Mesendoderm (in vitro differentiated cells): Measurements from ENCODE around the gene SELENOO.

Experiments
- DNase-seq: peaks from one replicate; pipeline ENCODE4 v3.0.0; 2013
- H2AK5ac ChIP-seq: 2 replicates; pipeline ENCODE4 v1.6.1; 2013; ENCODE audit warnings: low read length, inconsistent platforms
- H2BK120ac ChIP-seq: 2 replicates; pipeline ENCODE4 v1.6.1; 2013; ENCODE audit warnings: low read depth, mild to moderate bottlenecking, low read length, moderate library complexity, mixed read lengths
- H2BK15ac ChIP-seq: replicated peaks from 2 replicates; pipeline ENCODE4 v1.6.1; 2013; ENCODE audit warnings: low read depth, mild to moderate bottlenecking, moderate library complexity
- H2BK5ac ChIP-seq: 2 replicates; pipeline ENCODE4 v1.6.1; 2013; ENCODE audit warnings: low read length, inconsistent platforms
- H3K18ac ChIP-seq: 2 replicates; pipeline ENCODE4 v1.6.1; 2013; ENCODE audit warnings: mild to moderate bottlenecking, low read length, mixed read lengths
- H3K23ac ChIP-seq: one replicate; pipeline ENCODE4 v1.6.1; 2013; ENCODE audit warnings: low read length
- H3K27ac ChIP-seq: 2 replicates; pipeline ENCODE4 v1.5.1; 2013; ENCODE audit warnings: low read depth, mild to moderate bottlenecking, inconsistent platforms, low read length, moderate library complexity
- H3K27me3 ChIP-seq: 2 replicates; pipeline ENCODE4 v1.6.1; 2013; ENCODE audit warnings: low read length, control low read depth, mild to moderate bottlenecking, inconsistent platforms; ENCODE audit not compliant: insufficient read depth, poor library complexity
- H3K36me3 ChIP-seq: 2 replicates; pipeline ENCODE4 v1.6.1; 2013; ENCODE audit warnings: low read length, inconsistent platforms; ENCODE audit not compliant: control insufficient read depth, insufficient read depth
- H3K4ac ChIP-seq: one replicate; pipeline ENCODE4 v1.6.1; 2013; ENCODE audit warnings: low read depth, mild to moderate bottlenecking, low read length, moderate library complexity
- H3K4me1 ChIP-seq: 2 replicates; pipeline ENCODE4 v1.6.1; 2013; ENCODE audit warnings: low read depth, low read length, inconsistent platforms; ENCODE audit not compliant: control insufficient read depth
- H3K4me2 ChIP-seq: 2 replicates; pipeline ENCODE4 v1.6.1; 2013; ENCODE audit warnings: low read length
- H3K4me3 ChIP-seq: 2 replicates; pipeline ENCODE4 v1.5.1; 2013; ENCODE audit warnings: mild to moderate bottlenecking, low read length
- H3K56ac ChIP-seq: one replicate; pipeline ENCODE4 v1.6.1; 2013; ENCODE audit warnings: low read length
- H3K79me1 ChIP-seq: 2 replicates; pipeline ENCODE4 v1.6.1; 2013; ENCODE audit warnings: low read length, inconsistent platforms
- H3K79me2 ChIP-seq: 2 replicates; pipeline ENCODE4 v1.6.1; 2013; ENCODE audit warnings: mild to moderate bottlenecking, low read length; ENCODE audit not compliant: control insufficient read depth, insufficient read depth
- H3K9ac ChIP-seq: 2 replicates; pipeline ENCODE4 v1.6.1; 2013; ENCODE audit warnings: low read length, inconsistent platforms
- H4K5ac ChIP-seq: one replicate; pipeline ENCODE4 v1.6.1; 2013; ENCODE audit warnings: low read length
- H4K8ac ChIP-seq: one replicate; pipeline ENCODE4 v1.6.1; 2013; ENCODE audit warnings: low read depth, mild to moderate bottlenecking, control low read depth, low read length, moderate library complexity
- WGBS: extraction: QIAGEN DNeasy Blood & Tissue Kit; methylation state at CpG from one replicate; pipeline ENCODE4 v1.1.7; 2013; ENCODE audit warnings: low lambda C conversion rate, missing lambda C conversion rate; ENCODE audit not compliant: insufficient coverage; ENCODE audit errors: extremely low coverage; 5-methylcytosine and 5-hydroxymethylcytosine counted together

SELENOO gene

GRCh38 chr22:50229370-50229769 is 28.6 kb downstream of the SELENOO start:
- Histone ChIP-seq H3K36me3 (no peaks in the 10 kb centered on the region), H3K4me1 (no peaks in the 10 kb centered on the region), H2AK5ac (no peak overlapping the region), H2BK5ac (no peak overlapping the region), H3K27me3 (no peaks in the 10 kb centered on the region), H2BK120ac (no peak overlapping the region), H3K27ac (no peak overlapping the region), H3K18ac (no peak overlapping the region), H3K79me1 (peaks cover 4% of the 10 kb centered on the region), H3K4me3 (no peak overlapping the region), H3K4ac (no peak overlapping the region), H3K4me2 (no peak overlapping the region), H2BK15ac (no peak overlapping the region), H3K79me2 (no peaks in the 10 kb centered on the region), H3K56ac (no peak overlapping the region), H4K8ac (no peak overlapping the region), H4K5ac (no peak overlapping the region), H3K9ac (no peak overlapping the region), H3K23ac (no peak overlapping the region)
- no CpG with 5 or more reads among the region's 16 CpGs for WGBS
- no peak for DNase-seq

- Histone ChIP-seq H2AK5ac (no peak overlapping the region), H3K56ac (no peak overlapping the region), H3K18ac (no peak overlapping the region), H2BK15ac (no peak overlapping the region), H3K4me2 (no peak overlapping the region), H3K79me2 (peaks cover 7% of the 10 kb centered on the region), H4K5ac (no peak overlapping the region), H2BK120ac (no peak overlapping the region), H3K27me3 (no peaks in the 10 kb centered on the region), H3K4me1 (no peaks in the 10 kb centered on the region), H3K23ac (no peak overlapping the region), H3K9ac (no peak overlapping the region), H3K79me1 (peaks cover 13% of the 10 kb centered on the region), H3K36me3 (no peaks in the 10 kb centered on the region), H2BK5ac (no peak overlapping the region), H3K4ac (no peak overlapping the region), H3K27ac (no peak overlapping the region), H3K4me3 (no peak overlapping the region), H4K8ac (no peak overlapping the region)
- no peak for DNase-seq
- WGBS = no CpG with 5 or more reads among the region's 20 CpGs
These were observed 31.8 kb downstream of the SELENOO start for GRCh38 chr22:50232481-50233151.

- no peaks in the 10 kb centered on the region for H3K4me1 ChIP-seq
- no peaks in the 10 kb centered on the region for H3K36me3 ChIP-seq
- H3K56ac ChIP-seq = no peak overlapping the region
- no peak overlapping the region for H2AK5ac ChIP-seq
- no peak for DNase-seq
- no peak overlapping the region for H3K4me3 ChIP-seq
- no peak overlapping the region for H3K23ac ChIP-seq
- no peak overlapping the region for H3K4me2 ChIP-seq
- no peak overlapping the region for H3K4ac ChIP-seq
- H4K8ac ChIP-seq = no peak overlapping the region
- no peak overlapping the region for H2BK120ac ChIP-seq
- no CpG with 5 or more reads among the region's 18 CpGs for WGBS
- no peak overlapping the region for H3K18ac ChIP-seq
- no peak overlapping the region for H3K9ac ChIP-seq
- H2BK5ac ChIP-seq = no peak overlapping the region
- H3K79me2 ChIP-seq = peaks cover 7% of the 10 kb centered on the region
- H2BK15ac ChIP-seq = no peak overlapping the region
- H4K5ac ChIP-seq = no peak overlapping the region
- H3K27me3 ChIP-seq = no peaks in the 10 kb centered on the region
- peaks cover 13% of the 10 kb centered on the region for H3K79me1 ChIP-seq
- H3K27ac ChIP-seq = no peak overlapping the region
These were observed 32.4 kb downstream of the SELENOO start for GRCh38 chr22:50233223-50233622.

GRCh38 chr22:50236731-50237409 is 36.1 kb downstream of the SELENOO start:
- Histone ChIP-seq H3K27ac (no peak overlapping the region), H3K18ac (no peak overlapping the region), H3K79me2 (peaks cover 10% of the 10 kb centered on the region), H2AK5ac (no peak overlapping the region), H3K36me3 (no peaks in the 10 kb centered on the region), H3K9ac (no peak overlapping the region), H4K5ac (no peak overlapping the region), H3K56ac (no peak overlapping the region), H3K4me2 (no peak overlapping the region), H3K23ac (no peak overlapping the region), H3K4me1 (no peaks in the 10 kb centered on the region), H3K4me3 (no peak overlapping the region), H3K79me1 (peaks cover 21% of the 10 kb centered on the region), H2BK5ac (no peak overlapping the region), H3K27me3 (no peaks in the 10 kb centered on the region), H3K4ac (no peak overlapping the region), H2BK120ac (no peak overlapping the region), H2BK15ac (no peak overlapping the region), H4K8ac (no peak overlapping the region)
- WGBS = no CpG with 5 or more reads among the region's 11 CpGs
- peak; percentile 36 for DNase-seq

GRCh38 chr22:50238755-50239154 is 37.9 kb downstream of the SELENOO start:
- Histone ChIP-seq H3K4ac (no peak overlapping the region), H2BK120ac (no peak overlapping the region), H3K4me2 (no peak overlapping the region), H3K4me1 (peaks cover 2% of the 10 kb centered on the region), H3K79me2 (peaks cover 17% of the 10 kb centered on the region), H3K23ac (no peak overlapping the region), H3K79me1 (peaks cover 26% of the 10 kb centered on the region), H2AK5ac (no peak overlapping the region), H3K56ac (no peak overlapping the region), H3K27me3 (no peaks in the 10 kb centered on the region), H4K8ac (no peak overlapping the region), H3K9ac (no peak overlapping the region), H2BK5ac (no peak overlapping the region), H2BK15ac (no peak overlapping the region), H3K27ac (no peak overlapping the region), H3K36me3 (no peaks in the 10 kb centered on the region), H3K18ac (no peak overlapping the region), H3K4me3 (no peak overlapping the region), H4K5ac (no peak overlapping the region)
- no peak for DNase-seq
- no CpG with 5 or more reads among the region's 9 CpGs for WGBS
